Mucosa of descending colon (tissue), 3 donors: ENCODE results near the gene LIF. TPM values are rescaled to one million over a fixed set of nuclear protein-coding genes. Genes with fewer than 3 reads are reported as not detected.

Experiments used
- ATAC-seq: fragments of 200-7000 bp; cut with Tn5 transposase; one replicate; pipeline ENCODE4 v1.9.1; 2020; ENCODE audit warnings: mild to moderate bottlenecking, moderate library complexity
- DNase-seq, 3 donors: peaks; one replicate each; pipeline ENCODE4 v3.0.0-alpha.2; 2020
- H3K36me3 ChIP-seq: fragments of 200-600 bp; one replicate; pipeline ENCODE4 v1.8.0; 2021; ENCODE audit warnings: low read depth, mild to moderate bottlenecking
- H3K4me1 ChIP-seq: fragments of 200-600 bp; one replicate; pipeline ENCODE4 v1.8.0; 2021; ENCODE audit warnings: low read depth, mild to moderate bottlenecking
- H3K4me3 ChIP-seq: fragments of 200-600 bp; one replicate; pipeline ENCODE4 v1.8.0; 2021; ENCODE audit warnings: mild to moderate bottlenecking
- H3K9me3 ChIP-seq: fragments of 200-600 bp; one replicate; pipeline ENCODE4 v1.8.0; 2021; ENCODE audit warnings: mild to moderate bottlenecking
- CTCF ChIP-seq: fragments of 200-600 bp; IDR thresholded peaks from one replicate; pipeline ENCODE4 v1.8.0; 2022; ENCODE audit warnings: antibody characterized with exemption, mild to moderate bottlenecking
- intact Hi-C, 2 donors: fragments of 100-400 bp; cut with DNase I in 1 of 2; cut with micrococcal nuclease in 1 of 2; formaldehyde crosslinking; loops; one replicate each; pipeline versions ENCODE4 v1.11.0 to v1.11.1; 2022; cut with DNase I, micrococcal nuclease
- total RNA-seq, 3 donors: library from RNA; stranded (reverse); fragmentation: NEBNext Ultra II Directional in 2 of 3; extraction: Animal tissue kit (Norgen Biotek cat#: 25700) in 2 of 3; gene quantifications; one replicate each; pipeline versions ENCODE4 v1.2.1 to v1.2.4, GENCODE V29; 2021 to 2023
- donor health status: DM: no; HTN: no; CAD: no; lungs with moderate emphysema.
- donor health status: DM: no; HTN: no; CAD: no.
- donor health status: DM: no; HTN: yes; CAD: no.

The LIF gene
- total RNA-seq, 3 donors from 2014 or later = 9.1 to 10.0 (median 9.9) TPM

- ATAC-seq (peak; percentile 68), DNase-seq (peak in 1 of 3 donors; percentile 41)
- Histone ChIP-seq H3K4me3 (no peak overlapping the region), H3K9me3 (no peaks in the 10 kb centered on the region), H3K36me3 (no peaks in the 10 kb centered on the region), H3K4me1 (peaks cover 6% of the 10 kb centered on the region)
- intact Hi-C loops = no loop called here
- no peak for TF ChIP-seq CTCF
Observed at GRCh38 chr22:30277547-30278344, 31.2 kb upstream of the LIF start.

- Histone ChIP-seq H3K9me3 (no peaks in the 10 kb centered on the region), H3K4me3 (no peak overlapping the region), H3K36me3 (no peaks in the 10 kb centered on the region), H3K4me1 (peaks cover 6% of the 10 kb centered on the region)
- TF ChIP-seq CTCF = no peak
- ATAC-seq (no peak), DNase-seq (no peak)
- intact Hi-C loops = no loop called here
Observed at GRCh38 chr22:30276039-30276438, 29.5 kb upstream of the LIF start.

DNA sequence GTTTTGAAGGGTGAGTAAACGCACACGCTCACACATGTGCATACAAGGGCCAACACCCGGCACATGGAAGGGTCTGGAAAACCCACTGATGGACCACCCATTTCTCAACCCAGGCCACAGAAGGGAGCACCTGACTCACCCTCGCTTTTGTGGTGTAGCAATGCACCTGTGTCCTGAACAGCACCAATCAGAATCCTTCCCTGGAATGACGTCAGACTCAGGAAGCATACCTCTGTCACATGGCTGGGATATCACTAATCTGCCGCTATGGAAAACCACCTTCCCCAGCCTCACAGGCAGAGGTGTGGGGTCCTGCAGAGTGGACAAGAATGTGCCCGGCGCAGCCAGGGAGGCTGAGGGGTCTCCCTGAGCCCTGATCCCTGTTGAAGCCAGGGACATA is 29.1 kb upstream of the LIF start:
- no peaks in the 10 kb centered on the region for H3K36me3 ChIP-seq
- no peak for TF ChIP-seq CTCF
- H3K9me3 ChIP-seq = no peaks in the 10 kb centered on the region
- DNase-seq (no peak), ATAC-seq (peak; percentile 53)
- intact Hi-C loops = no loop called here
- H3K4me3 ChIP-seq = no peak overlapping the region
- H3K4me1 ChIP-seq = peaks cover 6% of the 10 kb centered on the region

- DNase-seq (no peak), ATAC-seq (no peak)
- intact Hi-C loops = no loop called here
- Histone ChIP-seq H3K9me3 (no peaks in the 10 kb centered on the region), H3K4me1 (peaks cover 6% of the 10 kb centered on the region), H3K4me3 (no peak overlapping the region), H3K36me3 (no peaks in the 10 kb centered on the region)
- no peak for TF ChIP-seq CTCF
Observed at GRCh38 chr22:30274437-30274812, 27.9 kb upstream of the LIF start.

GRCh38 chr22:30273711-30274436 is 27.3 kb upstream of the LIF start:
- Histone ChIP-seq H3K9me3 (no peaks in the 10 kb centered on the region), H3K4me3 (no peak overlapping the region), H3K4me1 (peaks cover 6% of the 10 kb centered on the region), H3K36me3 (no peaks in the 10 kb centered on the region)
- TF ChIP-seq CTCF = no peak
- ATAC-seq (no peak), DNase-seq (no peak)
- intact Hi-C loops = no loop called here
